ENCODE measurements around the gene FAM170B.

- TF ChIP-seq CTCF (IDR thresholded peaks at IDR 0.05) (no peak), POLR2A (IDR thresholded peaks at IDR 0.05) (no peak)
These were observed 36.0 kb upstream of the FAM170B start for GRCh38 chr10:49169776-49170175.

Measured in vagina (tissue), 2 donors.